OCI-LY3 (cell line): Measurements from ENCODE around the gene CERS2.

ENCODE experiments used
- CTCF ChIP-seq: fragments of 200-600, 300-600 bp; sonication (generic); IDR thresholded peaks from 2 replicates; pipeline ENCODE4 v1.5.1; 2014; ENCODE audit warnings: antibody characterized with exemption, low read length, low read depth
- EZH2phosphoT487 ChIP-seq: fragments of 200-600 bp; shearing (Covaris generic); IDR thresholded peaks from 2 replicates; pipeline ENCODE4 v1.6.1; 2018; ENCODE audit warnings: antibody characterized with exemption, mixed run types, low read depth

- TF ChIP-seq CTCF (no peak), EZH2phosphoT487 (no peak)
These were observed 20.8 kb upstream of the CERS2 start for GRCh38 chr1:150995460-150995859.
